ENCODE measurements around the gene SPIN2B. TPM values are rescaled to one million over a fixed set of nuclear protein-coding genes. Genes with fewer than 3 reads are reported as not detected.

SPIN2B gene
- total and polyA plus RNA-seq, 2 of the 8 experiments (the other 6 are each of a cell fraction or from before 2014, with no cell fraction given) = 7.4 to 12.8 TPM

DNA sequence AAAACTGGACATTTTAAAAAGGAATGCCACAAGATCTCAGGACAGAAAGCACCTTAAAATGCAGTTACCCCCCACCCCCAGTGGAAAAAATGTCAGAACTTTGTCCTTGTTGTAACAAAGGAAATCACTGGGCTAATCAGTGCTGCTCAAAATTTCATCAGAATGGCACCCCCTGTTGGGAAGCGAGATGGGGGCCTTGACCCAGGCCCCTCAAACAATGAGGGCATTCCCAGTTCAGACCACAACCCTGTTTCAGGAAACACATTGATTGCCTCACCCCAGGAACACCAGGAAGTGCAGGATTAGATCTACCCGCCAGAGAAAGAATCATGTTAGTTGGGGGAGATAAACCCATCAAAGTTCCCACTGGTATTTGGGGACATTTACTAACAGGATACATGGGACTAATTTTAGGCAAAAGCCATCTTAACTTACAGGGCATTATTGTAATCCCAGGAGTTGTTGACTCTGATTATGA lies 16.4 kb downstream of the SPIN2B start:
- Histone ChIP-seq H3K4me3 (ENCODE audit: extremely low read depth in 1 of 4, insufficient read depth in 2 of 4, low read depth in 3 of 4, low read length in 4 of 4) (no peak overlapping the region), H2BK15ac (ENCODE audit: low read length) (no peak overlapping the region), H3K18ac (ENCODE audit: extremely low read depth, low read length) (no peak overlapping the region), H3K36me3 (ENCODE audit: control insufficient read depth in 2 of 4, insufficient read depth in 4 of 4, low read length in 3 of 4) (peaks cover 0 to 3% (median 1%) of the 10 kb centered on the region in 4 experiments; a peak in 3 of 8 replicates), H3K27me3 (replicated peaks in 1 of 4; ENCODE audit: control insufficient read depth in 3 of 4, extremely low read depth in 1 of 4, insufficient read depth in 3 of 4, low read length in 3 of 4) (no peaks in the 10 kb centered on the region), H3K23me2 (ENCODE audit: low read depth, low read length) (no peaks in the 10 kb centered on the region), H3K79me1 (ENCODE audit: low read depth, low read length) (no peaks in the 10 kb centered on the region), H3K4ac (replicated peaks; ENCODE audit: insufficient read length, low read depth, low read length) (no peak overlapping the region), H2AK5ac (ENCODE audit: low read depth, low read length) (no peak overlapping the region), H3K23ac (ENCODE audit: insufficient read length) (no peak overlapping the region), H2BK5ac (ENCODE audit: low read depth, low read length) (no peak overlapping the region), H3K9me3 (ENCODE audit: insufficient read depth in 2 of 2, low read depth in 1 of 2, low read length in 1 of 2) (no peaks in the 10 kb centered on the region), H2BK12ac (ENCODE audit: low read depth, low read length) (no peak overlapping the region), H3K9ac (replicated peaks in 1 of 4; ENCODE audit: extremely low read depth in 1 of 4, low read depth in 3 of 4, low read length in 3 of 4) (no peak overlapping the region), H3K4me1 (replicated peaks in 1 of 4; ENCODE audit: control insufficient read depth in 3 of 4, insufficient read depth in 4 of 4, low read length in 3 of 4) (0 out of 7 replicates have a peak, but pooled peaks cover 0 to 2% (median 0%) of the 10 kb centered on the region in 4 experiments), H3K27ac (ENCODE audit: low read depth, low read length) (no peak overlapping the region), H4K8ac (ENCODE audit: extremely low read depth, insufficient read depth, low read length) (no peak overlapping the region), H3K56ac (replicated peaks; ENCODE audit: insufficient read length, low read depth, low read length) (no peak overlapping the region), H2AFZ (ENCODE audit: low read length) (no peak overlapping the region), H3K14ac (ENCODE audit: insufficient read length) (no peak overlapping the region), H2BK120ac (replicated peaks; ENCODE audit: low read depth, low read length) (no peak overlapping the region), H3K4me2 (ENCODE audit: insufficient read depth in 1 of 2, low read depth in 2 of 2, low read length in 2 of 2) (no peak overlapping the region), H4K5ac (ENCODE audit: insufficient read length, low read depth, low read length) (no peak overlapping the region), H2BK20ac (ENCODE audit: low read length) (no peak overlapping the region), H3K79me2 (ENCODE audit: control insufficient read depth in 1 of 2, insufficient read depth in 2 of 2, low read length in 2 of 2) (no peaks in the 10 kb centered on the region), H4K20me1 (replicated peaks in 1 of 2; ENCODE audit: control insufficient read depth in 1 of 2, insufficient read depth in 2 of 2, low read length in 2 of 2) (no peaks in the 10 kb centered on the region), H4K91ac (replicated peaks; ENCODE audit: insufficient read length, low read length) (no peak overlapping the region)
- DNase-seq (ENCODE audit: low read depth in 1 of 2, low spot score in 2 of 2) (no peak), FAIRE-seq (no peak)
- CTCF ChIA-PET (ENCODE audit: partially characterized antibody) = no interaction called here
- TF ChIP-seq CREB1 (IDR thresholded peaks at IDR 0.05) (no peak), EP300 (IDR thresholded peaks at IDR 0.05; ENCODE audit: borderline replicate concordance in 1 of 2, low read depth in 2 of 2, low read length in 2 of 2) (no peak), TAF1 (IDR thresholded peaks at IDR 0.05; ENCODE audit: low read depth, low read length) (no peak), RNF2 (IDR thresholded peaks at IDR 0.05; ENCODE audit: borderline replicate concordance, low read depth, low read length, missing control alignments, poor library complexity, severe bottlenecking) (no peak), SP4 (IDR thresholded peaks at IDR 0.05; ENCODE audit: low read length) (no peak), BACH1 (IDR thresholded peaks at IDR 0.05; ENCODE audit: low read length) (no peak), POLR2A (IDR thresholded peaks at IDR 0.05; ENCODE audit: control extremely low read depth in 1 of 2, low read depth in 2 of 2, low read length in 2 of 2) (no peak), CBX5 (IDR thresholded peaks at IDR 0.05; ENCODE audit: low read depth, low read length) (no peak), ZNF274 (IDR thresholded peaks at IDR 0.05; ENCODE audit: borderline replicate concordance, extremely low read depth, low read length) (no peak), NRF1 (IDR thresholded peaks at IDR 0.05; ENCODE audit: low read depth, low read length) (no peak), SAP30 (IDR thresholded peaks at IDR 0.05; ENCODE audit: insufficient read depth, insufficient replicate concordance, low read length) (no peak), JUN (IDR thresholded peaks at IDR 0.05; ENCODE audit: low read depth, low read length) (no peak)
- TF ChIP-seq, protein P1, sequence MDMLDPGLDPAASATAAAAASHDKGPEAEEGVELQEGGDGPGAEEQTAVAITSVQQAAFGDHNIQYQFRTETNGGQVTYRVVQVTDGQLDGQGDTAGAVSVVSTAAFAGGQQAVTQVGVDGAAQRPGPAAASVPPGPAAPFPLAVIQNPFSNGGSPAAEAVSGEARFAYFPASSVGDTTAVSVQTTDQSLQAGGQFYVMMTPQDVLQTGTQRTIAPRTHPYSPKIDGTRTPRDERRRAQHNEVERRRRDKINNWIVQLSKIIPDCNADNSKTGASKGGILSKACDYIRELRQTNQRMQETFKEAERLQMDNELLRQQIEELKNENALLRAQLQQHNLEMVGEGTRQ (IDR thresholded peaks at IDR 0.05; ENCODE audit: low read length) = no peak
- 93% methylated on average over 2 of the region's 2 CpGs; no CpG with 5 or more reads in 1 of the 2 experiments for WGBS, 2 experiments (ENCODE audit: extremely low coverage in 1 of 2, insufficient coverage in 1 of 2, insufficient read length in 1 of 2, insufficient replicate concordance in 2 of 2, low coverage in 1 of 2, low lambda C conversion rate in 2 of 2, missing lambda C conversion rate in 1 of 2)
- POLR2A ChIA-PET (ENCODE audit: partially characterized antibody) = interaction anchor here (1.3 kb wide), 2 partner anchors 10 to 16 kb away, joined by 3 to 4 read pairs; partner anchors contain the start of gene SPIN2B
